HL-60 (cell line): ENCODE data around the gene FGFR3.

Experiments
- DNase-seq, 2 experiments: peaks; one replicate each; pipeline ENCODE4 v3.0.0-alpha.2; 2010 to 2020; ENCODE audit warnings: low read depth in 1 of 2, low spot score in 1 of 2
- H3K27ac ChIP-seq: fragments of 250-450 bp; sonication (Bioruptor Pico); replicated peaks from 2 replicates; pipeline ENCODE4 v1.5.1; 2020; ENCODE audit warnings: mild to moderate bottlenecking, moderate library complexity
- H3K27me3 ChIP-seq: fragments of 250-450 bp; sonication (Bioruptor Pico); 2 replicates; pipeline ENCODE4 v1.5.1; 2021; ENCODE audit warnings: mild to moderate bottlenecking, moderate library complexity; ENCODE audit not compliant: insufficient read depth, poor library complexity, severe bottlenecking
- H3K4me3 ChIP-seq: replicated peaks from 2 replicates; pipeline ENCODE4 v1.5.1; 2011; ENCODE audit warnings: mild to moderate bottlenecking, control low read depth, low read length; ENCODE audit not compliant: insufficient read depth
- GABPA ChIP-seq: IDR thresholded peaks from 2 replicates; pipeline ENCODE4 v1.6.1; 2012; ENCODE audit warnings: low read depth
- POLR2AphosphoS5 ChIP-seq: IDR thresholded peaks from 2 replicates; pipeline ENCODE4 v1.6.1; 2012; ENCODE audit warnings: low read depth
- SPI1 ChIP-seq: IDR thresholded peaks from 2 replicates; pipeline ENCODE4 v1.6.1; 2012; ENCODE audit warnings: low read depth, mild to moderate bottlenecking, borderline replicate concordance
- TF ChIP-seq, protein P1 (sequence below): IDR thresholded peaks from one replicate; pipeline ENCODE4 v1.5.1; 2011; ENCODE audit warnings: low read length, control low read depth, inconsistent platforms; ENCODE audit not compliant: insufficient read depth
- TF ChIP-seq, protein P2 (sequence below): IDR thresholded peaks from 2 replicates; pipeline ENCODE4 v1.6.1; 2012; ENCODE audit warnings: low read depth; ENCODE audit not compliant: insufficient replicate concordance

Gene FGFR3

DNA sequence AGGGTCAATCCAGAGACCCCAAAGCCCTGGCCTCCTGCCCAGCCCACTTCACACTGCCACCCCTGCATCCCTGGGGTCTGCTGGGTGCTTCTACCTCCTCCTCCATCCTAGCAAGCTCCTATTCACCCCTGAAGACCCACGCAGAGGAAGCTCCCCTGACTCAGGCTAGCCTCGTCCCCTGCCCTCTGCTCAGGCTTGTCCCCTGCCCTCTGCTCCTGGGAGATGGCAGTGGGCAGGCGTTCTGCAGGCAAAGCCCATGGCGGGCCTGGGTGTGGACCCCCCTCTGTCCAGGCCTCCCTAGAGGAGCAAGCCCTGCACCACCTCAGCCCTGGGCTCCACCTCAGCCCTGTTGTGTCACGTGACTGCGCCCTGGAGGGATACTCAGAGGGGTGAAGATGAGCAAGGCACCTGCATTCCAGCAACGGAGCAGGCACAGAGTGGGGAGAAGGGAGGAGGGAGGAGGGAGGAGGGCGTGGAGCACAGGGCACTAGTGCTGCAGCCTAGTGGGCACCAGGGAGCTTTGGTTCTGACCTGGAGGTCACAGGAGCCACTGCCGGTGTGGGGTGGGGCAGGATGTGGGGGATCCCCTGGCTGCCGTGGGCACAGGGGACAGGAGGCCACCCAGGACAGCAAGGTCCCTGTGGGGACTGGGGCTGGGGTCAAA lies 27.6 kb upstream of the FGFR3 start:
- no peak overlapping the region for H3K27ac ChIP-seq
- H3K4me3 ChIP-seq = no peak overlapping the region
- TF ChIP-seq, protein P1, sequence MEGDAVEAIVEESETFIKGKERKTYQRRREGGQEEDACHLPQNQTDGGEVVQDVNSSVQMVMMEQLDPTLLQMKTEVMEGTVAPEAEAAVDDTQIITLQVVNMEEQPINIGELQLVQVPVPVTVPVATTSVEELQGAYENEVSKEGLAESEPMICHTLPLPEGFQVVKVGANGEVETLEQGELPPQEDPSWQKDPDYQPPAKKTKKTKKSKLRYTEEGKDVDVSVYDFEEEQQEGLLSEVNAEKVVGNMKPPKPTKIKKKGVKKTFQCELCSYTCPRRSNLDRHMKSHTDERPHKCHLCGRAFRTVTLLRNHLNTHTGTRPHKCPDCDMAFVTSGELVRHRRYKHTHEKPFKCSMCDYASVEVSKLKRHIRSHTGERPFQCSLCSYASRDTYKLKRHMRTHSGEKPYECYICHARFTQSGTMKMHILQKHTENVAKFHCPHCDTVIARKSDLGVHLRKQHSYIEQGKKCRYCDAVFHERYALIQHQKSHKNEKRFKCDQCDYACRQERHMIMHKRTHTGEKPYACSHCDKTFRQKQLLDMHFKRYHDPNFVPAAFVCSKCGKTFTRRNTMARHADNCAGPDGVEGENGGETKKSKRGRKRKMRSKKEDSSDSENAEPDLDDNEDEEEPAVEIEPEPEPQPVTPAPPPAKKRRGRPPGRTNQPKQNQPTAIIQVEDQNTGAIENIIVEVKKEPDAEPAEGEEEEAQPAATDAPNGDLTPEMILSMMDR = no peak
- TF ChIP-seq, protein P2, sequence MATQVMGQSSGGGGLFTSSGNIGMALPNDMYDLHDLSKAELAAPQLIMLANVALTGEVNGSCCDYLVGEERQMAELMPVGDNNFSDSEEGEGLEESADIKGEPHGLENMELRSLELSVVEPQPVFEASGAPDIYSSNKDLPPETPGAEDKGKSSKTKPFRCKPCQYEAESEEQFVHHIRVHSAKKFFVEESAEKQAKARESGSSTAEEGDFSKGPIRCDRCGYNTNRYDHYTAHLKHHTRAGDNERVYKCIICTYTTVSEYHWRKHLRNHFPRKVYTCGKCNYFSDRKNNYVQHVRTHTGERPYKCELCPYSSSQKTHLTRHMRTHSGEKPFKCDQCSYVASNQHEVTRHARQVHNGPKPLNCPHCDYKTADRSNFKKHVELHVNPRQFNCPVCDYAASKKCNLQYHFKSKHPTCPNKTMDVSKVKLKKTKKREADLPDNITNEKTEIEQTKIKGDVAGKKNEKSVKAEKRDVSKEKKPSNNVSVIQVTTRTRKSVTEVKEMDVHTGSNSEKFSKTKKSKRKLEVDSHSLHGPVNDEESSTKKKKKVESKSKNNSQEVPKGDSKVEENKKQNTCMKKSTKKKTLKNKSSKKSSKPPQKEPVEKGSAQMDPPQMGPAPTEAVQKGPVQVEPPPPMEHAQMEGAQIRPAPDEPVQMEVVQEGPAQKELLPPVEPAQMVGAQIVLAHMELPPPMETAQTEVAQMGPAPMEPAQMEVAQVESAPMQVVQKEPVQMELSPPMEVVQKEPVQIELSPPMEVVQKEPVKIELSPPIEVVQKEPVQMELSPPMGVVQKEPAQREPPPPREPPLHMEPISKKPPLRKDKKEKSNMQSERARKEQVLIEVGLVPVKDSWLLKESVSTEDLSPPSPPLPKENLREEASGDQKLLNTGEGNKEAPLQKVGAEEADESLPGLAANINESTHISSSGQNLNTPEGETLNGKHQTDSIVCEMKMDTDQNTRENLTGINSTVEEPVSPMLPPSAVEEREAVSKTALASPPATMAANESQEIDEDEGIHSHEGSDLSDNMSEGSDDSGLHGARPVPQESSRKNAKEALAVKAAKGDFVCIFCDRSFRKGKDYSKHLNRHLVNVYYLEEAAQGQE = no peak
- no peak for TF ChIP-seq GABPA
- TF ChIP-seq POLR2AphosphoS5 = no peak
- no peak for TF ChIP-seq SPI1
- no peak for DNase-seq
- H3K27me3 ChIP-seq = peaks cover 30% of the 10 kb centered on the region

DNA sequence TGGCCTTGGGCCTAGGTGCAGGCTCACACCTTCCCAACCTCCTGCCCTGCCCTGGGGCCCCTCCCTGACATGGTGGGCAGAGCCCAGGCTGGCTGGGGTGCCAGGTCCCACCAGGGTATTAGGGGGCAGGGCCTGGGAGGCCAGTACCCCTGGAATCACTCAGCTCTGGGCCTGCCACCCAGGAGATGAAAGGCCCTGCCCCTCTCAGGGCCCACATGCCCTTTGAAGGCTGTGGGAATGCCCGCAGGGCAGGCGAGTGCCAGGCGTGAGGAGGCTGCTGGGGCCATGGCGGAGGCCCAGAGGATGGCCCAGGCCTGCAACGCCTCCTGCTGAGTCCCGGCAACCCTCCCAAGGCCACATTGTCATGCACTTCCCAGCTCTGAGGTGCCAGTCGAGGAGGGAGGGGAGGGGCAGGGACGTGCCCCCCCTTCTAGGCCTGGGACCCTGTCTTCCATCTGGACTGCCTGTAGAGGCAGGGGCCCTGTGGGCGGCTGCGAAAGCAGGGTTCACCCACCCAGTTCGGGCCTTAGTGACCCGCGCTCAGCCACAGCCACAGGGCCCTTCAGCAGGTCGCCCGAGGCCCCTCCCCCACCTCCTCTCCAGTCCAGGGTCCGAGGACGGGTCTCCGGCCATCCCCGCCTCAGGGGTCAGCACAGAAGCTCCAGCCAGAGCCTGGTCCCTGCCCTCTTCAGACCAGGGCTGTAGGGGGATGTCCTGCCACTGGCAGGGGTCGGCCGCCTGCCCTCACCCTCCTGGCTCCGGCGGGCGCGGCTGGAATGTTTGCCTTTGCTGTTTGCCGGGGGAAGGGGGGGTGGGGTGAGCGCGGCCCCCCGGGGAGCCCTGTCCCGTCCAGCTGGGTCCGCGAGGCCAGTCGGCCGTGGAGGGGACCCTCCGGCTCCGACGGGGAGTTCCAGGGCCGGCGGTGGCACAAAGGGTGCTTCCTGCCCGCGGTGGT lies 26.7 kb upstream of the FGFR3 start:
- Histone ChIP-seq H3K27ac (no peak overlapping the region), H3K27me3 (peaks cover 30% of the 10 kb centered on the region), H3K4me3 (no peak overlapping the region)
- TF ChIP-seq SPI1 (no peak), GABPA (no peak), POLR2AphosphoS5 (no peak)
- TF ChIP-seq, protein P2 = no peak
- TF ChIP-seq, protein P1 = no peak
- DNase-seq = no peak

DNA sequence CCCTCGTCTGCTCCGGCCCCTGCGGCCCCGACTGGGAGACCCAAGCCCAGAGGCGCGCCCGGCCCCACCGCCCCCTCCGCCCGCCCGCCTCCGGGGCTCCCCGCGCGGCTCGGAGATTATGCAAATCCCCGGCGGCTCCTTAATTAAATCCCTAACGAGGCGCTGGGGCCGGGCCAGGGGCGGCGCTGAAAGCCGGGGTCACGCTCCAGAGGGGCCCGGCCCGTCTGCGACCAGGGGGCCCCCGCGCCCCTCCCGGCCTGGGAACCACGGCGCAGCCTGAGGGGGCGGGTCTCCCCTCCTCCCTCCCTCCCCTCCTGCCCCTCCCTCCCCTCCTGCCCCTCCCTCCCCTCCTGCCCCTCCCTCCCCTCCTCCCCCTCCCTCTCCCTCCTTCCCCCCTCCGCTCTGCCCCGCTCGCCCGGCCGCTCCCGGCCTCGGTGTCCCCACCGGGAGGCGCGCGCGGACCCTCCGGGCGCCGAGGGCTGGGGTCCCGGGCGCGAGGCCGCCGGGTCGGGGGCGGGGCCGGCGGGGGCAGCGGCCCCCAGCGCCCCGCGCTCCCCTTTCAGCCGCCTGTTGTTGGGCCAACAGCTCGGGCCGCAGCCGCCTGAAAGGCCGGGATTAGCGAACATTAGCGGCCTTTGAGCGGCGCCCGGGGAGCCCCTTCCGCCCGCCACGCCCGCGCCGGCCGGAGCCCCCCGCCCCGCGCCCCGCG lies 25.9 kb upstream of the FGFR3 start:
- H3K27me3 ChIP-seq = peaks cover 30% of the 10 kb centered on the region
- no peak overlapping the region for H3K27ac ChIP-seq
- H3K4me3 ChIP-seq = 0 out of 2 replicates have a peak overlapping the region, but pooled peaks have one; percentile 6
- no peak for DNase-seq
- TF ChIP-seq, protein P2 = no peak
- TF ChIP-seq, protein P1 = no peak
- no peak for TF ChIP-seq GABPA
- TF ChIP-seq SPI1 = no peak
- TF ChIP-seq POLR2AphosphoS5 = no peak
